Heart right ventricle (tissue), 16 donors: ENCODE data around the gene KLHL13. TPM values are rescaled to one million over a fixed set of nuclear protein-coding genes. Genes with fewer than 3 reads are reported as not detected.
"Not testable (repeated sequence)": the region's sequence is repeated elsewhere in the genome, so short reads cannot be mapped to it uniquely, and the experiment has no call there.

Source experiments
- ATAC-seq, 8 donors: fragments of 200-7000 bp; cut with Tn5 transposase; one replicate each; pipeline ENCODE4 v1.9.1; 2020; ENCODE audit warnings: mild to moderate bottlenecking in 8 of 8, moderate library complexity in 8 of 8, moderate number of reproducible peaks in 1 of 8
- DNase-seq, 2 donors: peaks; one replicate each; pipeline ENCODE4 v3.0.0-alpha.2; 2020
- H3K27ac ChIP-seq, 10 donors: fragments of 200-600 bp; sonication (generic) in 2 of 10; one replicate each; pipeline versions ENCODE4 v1.5.0 to v1.8.0; 2020 to 2022; ENCODE audit warnings: mild to moderate bottlenecking in 3 of 10
- H3K27me3 ChIP-seq, 7 donors: fragments of 200-600 bp; one replicate each; pipeline ENCODE4 v1.8.0; 2021 to 2022; ENCODE audit warnings: mild to moderate bottlenecking in 2 of 7
- H3K36me3 ChIP-seq, 9 donors: fragments of 200-600 bp; sonication (generic) in 1 of 9; one replicate each; pipeline versions ENCODE4 v1.5.0 to v1.8.0; 2020 to 2022; ENCODE audit warnings: mild to moderate bottlenecking in 2 of 9
- H3K4me1 ChIP-seq, 9 donors: fragments of 200-600 bp; sonication (generic) in 1 of 9; one replicate each; pipeline versions ENCODE4 v1.5.0 to v1.8.0; 2020 to 2022; ENCODE audit warnings: mild to moderate bottlenecking in 4 of 9
- H3K4me3 ChIP-seq, 10 donors: fragments of 200-600 bp; sonication (generic) in 2 of 10; one replicate each; pipeline versions ENCODE4 v1.5.0 to v1.8.0; 2020 to 2022; ENCODE audit warnings: mild to moderate bottlenecking in 7 of 10, moderate library complexity in 2 of 10
- H3K9me3 ChIP-seq, 11 donors: fragments of 200-600 bp in 10 of 11; sonication (generic) in 2 of 11; one replicate each; pipeline versions ENCODE4 v1.5.0 to v1.8.0; 2013 to 2022; ENCODE audit warnings: mild to moderate bottlenecking in 2 of 11, control low read depth in 1 of 11, moderate library complexity in 1 of 11
- WGBS, 2 donors: extraction: QIAGEN DNeasy Blood & Tissue Kit; methylation state at CpG; one replicate each; pipeline ENCODE4 v1.1.7; 2013; ENCODE audit warnings: inconsistent platforms in 1 of 2; 5-methylcytosine and 5-hydroxymethylcytosine counted together
- intact Hi-C, 10 donors: fragments of 100-400 bp; cut with DNase I; formaldehyde crosslinking; loops; one replicate each; pipeline versions ENCODE4 v1.11.1 to v1.14.2; 2022
- polyA plus RNA-seq, 2 donors: library from polyadenylated mRNA; stranded (reverse); fragments of 200-250 nt; gene quantifications; one replicate each; pipeline ENCODE4 v1.2.3, GENCODE V29; 2013
- total RNA-seq, 10 donors: library from RNA; stranded (reverse); fragmentation: NEBNext Ultra II Directional in 3 of 10; extraction: Animal tissue kit (Norgen Biotek cat#: 25700) in 3 of 10; gene quantifications; one replicate each; pipeline versions ENCODE4 v1.2.1 to v1.2.4, GENCODE V29; 2021 to 2023
- TF ChIP-seq, protein P1 (sequence below), 9 donors: fragments of 200-600 bp; sonication (generic) in 2 of 9; IDR thresholded peaks; one replicate each; pipeline versions ENCODE4 v1.5.0 to v1.8.0; 2021 to 2022; ENCODE audit warnings: antibody characterized with exemption in 9 of 9, mild to moderate bottlenecking in 5 of 9, moderate library complexity in 1 of 9
- donor health status: Arrhythmogenic right ventricular cardiomyopathy.
- donor health status: ischemic (EF 13 %, LVEDD 7.1; RV severe dilation, severe dysfunction).
- donor health status: healthy with polysubstance abuse.
- donor health status: DM: no; HTN: yes; CAD: no.
- donor health status: DM: no; HTN: no; CAD: no.
- donor health status: ischemic (EF 25% LVEDD 6.9; RV normal size, moderate dysfunction).
- donor health status: ischemic (EF 25% LVEDD 5.7; RV mildly dilated, moderate dysfunction).
- donor health status: healthy.
- donor health status: DM: yes; HTN: yes; CAD: no.
- donor health status: Ischemic cardiomyopathy.
- donor health status: ischemic (EF 35%, LVEDD 5.7; RV mildly dilated, moderate dysfunction).
- donor health status: nonischemic (EF 11% LVEDD 7.7; RV severe dilation, severe dysfunction).
- donor health status: DM: yes; HTN: yes; CAD: no.
- donor health status: PGD.
- donor health status: ischemic (EF 29% LVEDD 5.4; RV normal size, mild dysfunction).
- donor health status: nonischemic (EF 23%, LVEDD 6.1; RV moderate dilation, normal function).

Gene KLHL13
- total and polyA plus RNA-seq, 12 donors = 2.0 to 18.9 (median 10.1) TPM

DNA sequence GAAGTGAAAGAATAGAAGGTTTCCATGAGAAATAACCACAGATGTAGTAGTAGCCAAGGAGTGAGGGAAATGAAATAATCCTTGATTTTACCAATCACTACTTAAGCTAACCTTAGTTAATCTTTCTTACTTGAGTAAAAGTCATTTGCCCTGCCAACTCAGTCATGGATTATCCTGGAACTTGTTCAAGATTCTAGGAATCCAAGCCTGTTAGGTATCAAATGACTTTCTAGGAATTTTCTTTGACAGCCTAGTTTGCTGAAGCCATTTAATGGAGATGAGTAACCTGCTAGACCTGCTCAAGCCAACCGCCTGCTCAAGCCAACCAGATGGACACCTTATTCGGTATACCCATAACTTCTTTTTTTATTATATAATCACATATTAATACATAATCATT lies 180.5 kb downstream of the KLHL13 start:
- Histone ChIP-seq H3K4me3 (no peak overlapping the region), H3K36me3 (no peaks in the 10 kb centered on the region), H3K9me3 (peaks cover 0 to 3% (median 0%) of the 10 kb centered on the region in 11 donors), H3K27ac (no peak overlapping the region), H3K4me1 (no peaks in the 10 kb centered on the region), H3K27me3 (no peaks in the 10 kb centered on the region)
- no peak for ATAC-seq
- intact Hi-C loops = no loop called here
- no peak for DNase-seq
- WGBS, 2 donors = 90 to 95% methylated on average over 2 of the region's 2 CpGs
- TF ChIP-seq, protein P1, sequence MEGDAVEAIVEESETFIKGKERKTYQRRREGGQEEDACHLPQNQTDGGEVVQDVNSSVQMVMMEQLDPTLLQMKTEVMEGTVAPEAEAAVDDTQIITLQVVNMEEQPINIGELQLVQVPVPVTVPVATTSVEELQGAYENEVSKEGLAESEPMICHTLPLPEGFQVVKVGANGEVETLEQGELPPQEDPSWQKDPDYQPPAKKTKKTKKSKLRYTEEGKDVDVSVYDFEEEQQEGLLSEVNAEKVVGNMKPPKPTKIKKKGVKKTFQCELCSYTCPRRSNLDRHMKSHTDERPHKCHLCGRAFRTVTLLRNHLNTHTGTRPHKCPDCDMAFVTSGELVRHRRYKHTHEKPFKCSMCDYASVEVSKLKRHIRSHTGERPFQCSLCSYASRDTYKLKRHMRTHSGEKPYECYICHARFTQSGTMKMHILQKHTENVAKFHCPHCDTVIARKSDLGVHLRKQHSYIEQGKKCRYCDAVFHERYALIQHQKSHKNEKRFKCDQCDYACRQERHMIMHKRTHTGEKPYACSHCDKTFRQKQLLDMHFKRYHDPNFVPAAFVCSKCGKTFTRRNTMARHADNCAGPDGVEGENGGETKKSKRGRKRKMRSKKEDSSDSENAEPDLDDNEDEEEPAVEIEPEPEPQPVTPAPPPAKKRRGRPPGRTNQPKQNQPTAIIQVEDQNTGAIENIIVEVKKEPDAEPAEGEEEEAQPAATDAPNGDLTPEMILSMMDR (IDR thresholded peaks at IDR 0.05) = no peak

DNA sequence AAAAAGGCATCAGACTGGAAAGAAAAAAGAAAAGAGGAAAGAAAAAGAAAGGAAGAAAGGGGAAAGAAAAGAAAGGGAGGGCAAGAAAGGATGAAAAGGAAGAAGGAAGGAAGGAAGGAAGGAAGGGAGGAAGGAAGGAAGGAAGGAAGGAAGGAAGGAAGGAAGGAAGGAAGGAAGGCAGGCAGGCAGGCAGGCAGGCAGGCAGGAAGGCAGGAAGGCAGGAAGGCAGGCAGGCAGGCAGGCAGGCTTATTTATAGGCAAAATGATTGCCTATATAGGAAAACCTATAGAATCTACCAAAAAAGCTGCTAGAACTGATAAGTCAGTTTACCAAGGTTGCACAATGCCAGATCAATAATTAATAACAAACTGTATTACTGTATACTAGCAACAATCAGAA lies 186.5 kb downstream of the KLHL13 start:
- DNase-seq, H3K36me3 ChIP-seq, H3K4me3 ChIP-seq, intact Hi-C loops, ATAC-seq, H3K27ac ChIP-seq, H3K27me3 ChIP-seq, H3K9me3 ChIP-seq, H3K4me1 ChIP-seq: not testable (repeated sequence)

DNA sequence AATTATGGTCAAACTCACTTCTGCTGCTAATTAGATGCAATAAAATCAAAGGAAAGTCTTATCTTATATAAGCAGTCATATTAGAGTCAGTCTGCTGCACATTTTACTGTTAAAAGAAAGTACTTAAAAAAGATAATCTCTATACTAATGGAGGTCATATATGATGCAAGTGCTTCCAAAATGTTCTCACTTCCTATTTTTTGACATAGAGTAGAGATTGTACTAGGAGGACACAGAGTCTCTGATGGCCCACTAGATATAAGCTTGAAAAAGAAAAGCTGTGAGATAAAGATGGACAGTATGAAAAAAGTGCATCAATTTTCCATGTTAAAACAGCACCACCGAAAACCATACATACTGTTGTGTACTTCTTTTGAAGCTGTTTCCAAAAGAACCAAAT lies 196.9 kb downstream of the KLHL13 start:
- Histone ChIP-seq H3K4me3 (no peak overlapping the region), H3K27ac (no peak overlapping the region), H3K9me3 (no peaks in the 10 kb centered on the region), H3K27me3 (no peaks in the 10 kb centered on the region), H3K36me3 (no peaks in the 10 kb centered on the region), H3K4me1 (no peaks in the 10 kb centered on the region)
- DNase-seq (no peak), ATAC-seq (no peak)
- TF ChIP-seq, protein P1 (IDR thresholded peaks at IDR 0.05) = no peak
- 90 to 100% methylated on average over 1 of the region's 1 CpG for WGBS, 2 donors
- intact Hi-C loops = no loop called here

DNA sequence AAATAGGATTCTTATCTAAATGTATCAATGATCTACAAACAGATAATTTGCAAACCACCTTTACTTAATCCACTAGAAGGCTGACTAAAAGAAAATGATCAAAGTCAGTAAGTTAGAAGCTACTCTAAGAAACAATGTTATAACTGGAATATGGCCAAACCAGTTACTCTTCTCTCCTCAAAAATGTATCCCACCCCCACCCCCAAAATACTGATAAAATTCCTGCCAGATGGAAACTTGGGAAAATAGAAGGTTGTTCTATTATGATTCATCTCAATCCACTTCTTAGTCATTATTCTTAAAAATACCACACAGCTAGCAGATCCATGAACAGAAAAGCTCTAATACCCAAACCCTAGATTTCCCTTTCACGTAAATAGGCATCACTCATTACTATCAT lies 206.4 kb downstream of the KLHL13 start:
- Histone ChIP-seq H3K9me3 (peaks cover 0 to 5% (median 0%) of the 10 kb centered on the region in 11 donors), H3K36me3 (peaks cover 0 to 4% (median 0%) of the 10 kb centered on the region in 9 donors), H3K4me1 (no peaks in the 10 kb centered on the region), H3K27me3 (no peaks in the 10 kb centered on the region), H3K27ac (no peak overlapping the region), H3K4me3 (no peak overlapping the region)
- intact Hi-C loops = no loop called here
- TF ChIP-seq, protein P1 (IDR thresholded peaks at IDR 0.05) = no peak
- DNase-seq (no peak), ATAC-seq (no peak)
- 87 to 100% methylated on average over 1 of the region's 1 CpG for WGBS, 2 donors

DNA sequence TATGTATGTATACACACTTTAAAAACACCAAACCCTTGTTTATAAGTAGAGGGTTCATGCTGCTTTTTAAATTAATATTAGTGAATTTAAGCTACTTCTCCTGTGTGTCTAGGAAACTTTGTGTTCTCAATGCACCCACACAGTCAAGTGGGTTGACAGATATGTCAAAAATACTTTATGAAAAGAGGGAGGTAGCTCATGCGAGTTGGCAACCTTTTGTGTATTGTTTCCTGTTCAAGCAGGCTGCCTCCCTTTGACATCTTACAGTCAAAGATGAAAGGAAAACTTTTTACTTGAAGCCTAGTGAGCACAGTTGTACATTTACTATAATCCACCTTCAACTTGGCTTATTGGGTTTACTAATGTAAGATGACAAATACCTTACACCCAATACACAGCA lies 218.4 kb downstream of the KLHL13 start:
- Histone ChIP-seq H3K4me1 (no peaks in the 10 kb centered on the region), H3K36me3 (no peaks in the 10 kb centered on the region), H3K27ac (no peak overlapping the region), H3K9me3 (no peaks in the 10 kb centered on the region), H3K27me3 (no peaks in the 10 kb centered on the region), H3K4me3 (no peak overlapping the region)
- ATAC-seq = no peak
- 58% methylated on average over 1 of the region's 1 CpG for WGBS, 2 donors
- TF ChIP-seq, protein P1 (IDR thresholded peaks at IDR 0.05) = no peak
- intact Hi-C loops = no loop called here
- DNase-seq = no peak
